ENCODE data around the gene CD3D. TPM values are rescaled to one million over a fixed set of nuclear protein-coding genes. Genes with fewer than 3 reads are reported as not detected.

Gene CD3D
- polyA plus RNA-seq, 1 donor from 2014 or later: not detected

- H3K27me3 ChIP-seq (ENCODE audit: insufficient read depth, low read depth, low read length): no peaks in the 10 kb centered on the region
- no peaks in the 10 kb centered on the region for H3K9me3 ChIP-seq (ENCODE audit: low read length)
- H3K4me2 ChIP-seq (ENCODE audit: low read length): no peak overlapping the region
- no peaks in the 10 kb centered on the region for H3K9me2 ChIP-seq (ENCODE audit: insufficient read depth, low read length)
- no peak overlapping the region for H3K9ac ChIP-seq (ENCODE audit: low read length)
- TF ChIP-seq POLR2AphosphoS5 (IDR thresholded peaks at IDR 0.05) (no peak), REST (IDR thresholded peaks at IDR 0.05; ENCODE audit: borderline replicate concordance) (no peak), TAF1 (IDR thresholded peaks at IDR 0.05; ENCODE audit: low read depth) (no peak), EP300 (conservative IDR thresholded peaks at IDR 0.05; ENCODE audit: poor library complexity, severe bottlenecking) (no peak), MXI1 (conservative IDR thresholded peaks at IDR 0.05; ENCODE audit: poor library complexity, severe bottlenecking) (no peak), EZH2 (IDR thresholded peaks at IDR 0.05; ENCODE audit: borderline replicate concordance, insufficient read depth, low read length, poor library complexity, severe bottlenecking) (no peak), SMC3 (conservative IDR thresholded peaks at IDR 0.05; ENCODE audit: poor library complexity) (no peak), CTCF (IDR thresholded peaks at IDR 0.05; ENCODE audit: poor library complexity, severe bottlenecking) (no peak), RAD21 (conservative IDR thresholded peaks at IDR 0.05) (no peak)
- H3K36me3 ChIP-seq (ENCODE audit: insufficient read depth, low read length): no peaks in the 10 kb centered on the region
- H3K4me3 ChIP-seq (ENCODE audit: low read length): no peak overlapping the region
- no peaks in the 10 kb centered on the region for H3F3A ChIP-seq (ENCODE audit: insufficient read depth, low read length, poor library complexity, severe bottlenecking)
- H4K20me1 ChIP-seq (ENCODE audit: insufficient read depth): no peaks in the 10 kb centered on the region
- H3K27ac ChIP-seq (ENCODE audit: low read length): no peak overlapping the region
- no peaks in the 10 kb centered on the region for H3K79me2 ChIP-seq (replicated peaks; ENCODE audit: insufficient read depth, low read length)
- H2AFZ ChIP-seq (ENCODE audit: low read depth, low read length): no peak overlapping the region
These were observed 30.2 kb downstream of the CD3D start for GRCh38 chr11:118312328-118312727.

- no peak for TF ChIP-seq CTCF (IDR thresholded peaks at IDR 0.05; ENCODE audit: poor library complexity, severe bottlenecking)
- TF ChIP-seq MXI1 (conservative IDR thresholded peaks at IDR 0.05; ENCODE audit: poor library complexity, severe bottlenecking): no peak
- TF ChIP-seq EZH2 (IDR thresholded peaks at IDR 0.05; ENCODE audit: borderline replicate concordance, insufficient read depth, low read length, poor library complexity, severe bottlenecking): no peak
- TF ChIP-seq EP300 (conservative IDR thresholded peaks at IDR 0.05; ENCODE audit: poor library complexity, severe bottlenecking): no peak
- no peak for TF ChIP-seq TAF1 (IDR thresholded peaks at IDR 0.05; ENCODE audit: low read depth)
- no peak for TF ChIP-seq SMC3 (conservative IDR thresholded peaks at IDR 0.05; ENCODE audit: poor library complexity)
- no peak for TF ChIP-seq REST (IDR thresholded peaks at IDR 0.05; ENCODE audit: borderline replicate concordance)
- TF ChIP-seq RAD21 (conservative IDR thresholded peaks at IDR 0.05): no peak
- H3K9ac ChIP-seq (ENCODE audit: low read length): no peak overlapping the region
- H3K9me2 ChIP-seq (ENCODE audit: insufficient read depth, low read length): no peaks in the 10 kb centered on the region
- H3F3A ChIP-seq (ENCODE audit: insufficient read depth, low read length, poor library complexity, severe bottlenecking): no peaks in the 10 kb centered on the region
- no peaks in the 10 kb centered on the region for H3K79me2 ChIP-seq (replicated peaks; ENCODE audit: insufficient read depth, low read length)
- no peak overlapping the region for H2AFZ ChIP-seq (ENCODE audit: low read depth, low read length)
- no peak overlapping the region for H3K4me3 ChIP-seq (ENCODE audit: low read length)
- no peaks in the 10 kb centered on the region for H3K27me3 ChIP-seq (ENCODE audit: insufficient read depth, low read depth, low read length)
- no peaks in the 10 kb centered on the region for H3K36me3 ChIP-seq (ENCODE audit: insufficient read depth, low read length)
- H4K20me1 ChIP-seq (ENCODE audit: insufficient read depth): no peaks in the 10 kb centered on the region
- H3K27ac ChIP-seq (ENCODE audit: low read length): no peak overlapping the region
- no peak overlapping the region for H3K4me2 ChIP-seq (ENCODE audit: low read length)
- H3K9me3 ChIP-seq (ENCODE audit: low read length): no peaks in the 10 kb centered on the region
These were observed 31.0 kb downstream of the CD3D start for GRCh38 chr11:118311518-118311917.
